ENCODE data around the gene PRELID3B. TPM values are rescaled to one million over a fixed set of nuclear protein-coding genes. Genes with fewer than 3 reads are reported as not detected.

PRELID3B gene
- total and polyA plus RNA-seq, 2 of the 13 experiments (the other 11 are each of a cell fraction or from before 2014, with no cell fraction given): 23.3 to 42.6 TPM

DNA sequence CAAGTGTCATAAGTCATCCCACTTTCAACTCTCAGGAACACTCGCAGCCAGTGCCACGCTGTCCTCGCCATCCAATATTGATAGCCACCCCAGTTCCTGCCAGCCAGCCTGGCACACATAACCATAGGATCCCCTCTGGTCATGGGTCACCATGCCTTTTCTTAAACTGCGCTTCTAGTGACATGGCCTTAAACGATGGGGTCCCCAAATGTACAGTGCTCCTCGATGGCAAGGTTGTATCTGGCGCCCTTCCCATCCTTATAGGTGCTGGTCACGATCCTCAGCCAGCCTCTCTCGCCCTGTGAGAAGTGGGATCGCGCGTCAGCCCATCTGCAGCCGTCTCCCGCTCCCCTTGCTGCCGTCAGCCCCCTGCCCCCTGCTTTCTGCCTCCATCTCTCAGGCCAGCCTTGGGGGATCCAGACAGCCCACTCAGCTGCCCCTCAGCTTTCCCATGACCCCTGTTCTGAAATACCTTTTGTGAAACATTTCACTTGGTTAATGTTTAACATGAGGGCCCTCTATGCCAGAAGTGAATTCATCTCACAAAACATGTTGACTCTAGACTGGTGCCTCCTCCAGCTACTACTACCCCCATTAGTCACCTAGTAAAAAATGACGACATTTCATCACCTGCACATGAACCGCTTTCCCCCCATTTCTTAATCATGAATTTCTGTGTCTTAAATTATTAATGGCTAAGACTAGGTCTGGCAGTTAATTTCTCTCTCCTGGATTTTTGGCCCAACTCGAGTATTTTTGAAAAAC is 46.9 kb downstream of the PRELID3B start (continued):
- TF ChIP-seq, protein P1, sequence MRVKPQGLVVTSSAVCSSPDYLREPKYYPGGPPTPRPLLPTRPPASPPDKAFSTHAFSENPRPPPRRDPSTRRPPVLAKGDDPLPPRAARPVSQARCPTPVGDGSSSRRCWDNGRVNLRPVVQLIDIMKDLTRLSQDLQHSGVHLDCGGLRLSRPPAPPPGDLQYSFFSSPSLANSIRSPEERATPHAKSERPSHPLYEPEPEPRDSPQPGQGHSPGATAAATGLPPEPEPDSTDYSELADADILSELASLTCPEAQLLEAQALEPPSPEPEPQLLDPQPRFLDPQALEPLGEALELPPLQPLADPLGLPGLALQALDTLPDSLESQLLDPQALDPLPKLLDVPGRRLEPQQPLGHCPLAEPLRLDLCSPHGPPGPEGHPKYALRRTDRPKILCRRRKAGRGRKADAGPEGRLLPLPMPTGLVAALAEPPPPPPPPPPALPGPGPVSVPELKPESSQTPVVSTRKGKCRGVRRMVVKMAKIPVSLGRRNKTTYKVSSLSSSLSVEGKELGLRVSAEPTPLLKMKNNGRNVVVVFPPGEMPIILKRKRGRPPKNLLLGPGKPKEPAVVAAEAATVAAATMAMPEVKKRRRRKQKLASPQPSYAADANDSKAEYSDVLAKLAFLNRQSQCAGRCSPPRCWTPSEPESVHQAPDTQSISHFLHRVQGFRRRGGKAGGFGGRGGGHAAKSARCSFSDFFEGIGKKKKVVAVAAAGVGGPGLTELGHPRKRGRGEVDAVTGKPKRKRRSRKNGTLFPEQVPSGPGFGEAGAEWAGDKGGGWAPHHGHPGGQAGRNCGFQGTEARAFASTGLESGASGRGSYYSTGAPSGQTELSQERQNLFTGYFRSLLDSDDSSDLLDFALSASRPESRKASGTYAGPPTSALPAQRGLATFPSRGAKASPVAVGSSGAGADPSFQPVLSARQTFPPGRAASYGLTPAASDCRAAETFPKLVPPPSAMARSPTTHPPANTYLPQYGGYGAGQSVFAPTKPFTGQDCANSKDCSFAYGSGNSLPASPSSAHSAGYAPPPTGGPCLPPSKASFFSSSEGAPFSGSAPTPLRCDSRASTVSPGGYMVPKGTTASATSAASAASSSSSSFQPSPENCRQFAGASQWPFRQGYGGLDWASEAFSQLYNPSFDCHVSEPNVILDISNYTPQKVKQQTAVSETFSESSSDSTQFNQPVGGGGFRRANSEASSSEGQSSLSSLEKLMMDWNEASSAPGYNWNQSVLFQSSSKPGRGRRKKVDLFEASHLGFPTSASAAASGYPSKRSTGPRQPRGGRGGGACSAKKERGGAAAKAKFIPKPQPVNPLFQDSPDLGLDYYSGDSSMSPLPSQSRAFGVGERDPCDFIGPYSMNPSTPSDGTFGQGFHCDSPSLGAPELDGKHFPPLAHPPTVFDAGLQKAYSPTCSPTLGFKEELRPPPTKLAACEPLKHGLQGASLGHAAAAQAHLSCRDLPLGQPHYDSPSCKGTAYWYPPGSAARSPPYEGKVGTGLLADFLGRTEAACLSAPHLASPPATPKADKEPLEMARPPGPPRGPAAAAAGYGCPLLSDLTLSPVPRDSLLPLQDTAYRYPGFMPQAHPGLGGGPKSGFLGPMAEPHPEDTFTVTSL (CRISPR knock-in tag; IDR thresholded peaks at IDR 0.05; ENCODE audit: borderline replicate concordance): peak; percentile 54; the same call in 1 of the 2 replicates
- TF ChIP-seq ZFP90 (CRISPR knock-in tag; IDR thresholded peaks at IDR 0.05; ENCODE audit: borderline replicate concordance) (0 out of 2 replicates have a peak, but pooled peaks have one; percentile 55), NR2F1 (CRISPR knock-in tag; IDR thresholded peaks at IDR 0.05) (peak in 1 of 2 experiments; percentile 12; a peak in 1 of 4 replicates), ZNF841 (CRISPR knock-in tag; IDR thresholded peaks at IDR 0.05; ENCODE audit: borderline replicate concordance) (no peak), ZNF747 (CRISPR knock-in tag; IDR thresholded peaks at IDR 0.05; ENCODE audit: borderline replicate concordance) (no peak), GATAD2A (CRISPR knock-in tag; IDR thresholded peaks at IDR 0.05) (peak; percentile 81; the same call in 1 of the 2 replicates), AGO2 (optimal IDR thresholded peaks at IDR 0.05; ENCODE audit: low read depth, low read length) (peak; percentile 49), ZNF180 (CRISPR knock-in tag; IDR thresholded peaks at IDR 0.05; ENCODE audit: borderline replicate concordance, low read depth) (no peak), ZFP1 (CRISPR knock-in tag; IDR thresholded peaks at IDR 0.05) (0 out of 2 replicates have a peak, but pooled peaks have one; percentile 29), ZNF501 (CRISPR knock-in tag; IDR thresholded peaks at IDR 0.05) (0 out of 2 replicates have a peak, but pooled peaks have one; percentile 39), GATA4 (IDR thresholded peaks at IDR 0.05; ENCODE audit: borderline replicate concordance, low read depth) (no peak), FIP1L1 (IDR thresholded peaks at IDR 0.05; ENCODE audit: borderline replicate concordance, insufficient read depth, low read depth, low read length) (0 out of 2 replicates have a peak, but pooled peaks have one; percentile 58), CREM (IDR thresholded peaks at IDR 0.05) (peak; percentile 68), CREM (CRISPR knock-in tag; IDR thresholded peaks at IDR 0.05) (no peak), FOXK2 (IDR thresholded peaks at IDR 0.05) (no peak), THAP11 (CRISPR knock-in tag; IDR thresholded peaks at IDR 0.05) (peak; percentile 54; the same call in 1 of the 2 replicates), ZNF672 (CRISPR knock-in tag; IDR thresholded peaks at IDR 0.05) (no peak)
- TF ChIP-seq, protein P2, sequence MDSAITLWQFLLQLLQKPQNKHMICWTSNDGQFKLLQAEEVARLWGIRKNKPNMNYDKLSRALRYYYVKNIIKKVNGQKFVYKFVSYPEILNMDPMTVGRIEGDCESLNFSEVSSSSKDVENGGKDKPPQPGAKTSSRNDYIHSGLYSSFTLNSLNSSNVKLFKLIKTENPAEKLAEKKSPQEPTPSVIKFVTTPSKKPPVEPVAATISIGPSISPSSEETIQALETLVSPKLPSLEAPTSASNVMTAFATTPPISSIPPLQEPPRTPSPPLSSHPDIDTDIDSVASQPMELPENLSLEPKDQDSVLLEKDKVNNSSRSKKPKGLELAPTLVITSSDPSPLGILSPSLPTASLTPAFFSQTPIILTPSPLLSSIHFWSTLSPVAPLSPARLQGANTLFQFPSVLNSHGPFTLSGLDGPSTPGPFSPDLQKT (CRISPR knock-in tag; IDR thresholded peaks at IDR 0.05; ENCODE audit: borderline replicate concordance): no peak
- TF ChIP-seq, protein P3, sequence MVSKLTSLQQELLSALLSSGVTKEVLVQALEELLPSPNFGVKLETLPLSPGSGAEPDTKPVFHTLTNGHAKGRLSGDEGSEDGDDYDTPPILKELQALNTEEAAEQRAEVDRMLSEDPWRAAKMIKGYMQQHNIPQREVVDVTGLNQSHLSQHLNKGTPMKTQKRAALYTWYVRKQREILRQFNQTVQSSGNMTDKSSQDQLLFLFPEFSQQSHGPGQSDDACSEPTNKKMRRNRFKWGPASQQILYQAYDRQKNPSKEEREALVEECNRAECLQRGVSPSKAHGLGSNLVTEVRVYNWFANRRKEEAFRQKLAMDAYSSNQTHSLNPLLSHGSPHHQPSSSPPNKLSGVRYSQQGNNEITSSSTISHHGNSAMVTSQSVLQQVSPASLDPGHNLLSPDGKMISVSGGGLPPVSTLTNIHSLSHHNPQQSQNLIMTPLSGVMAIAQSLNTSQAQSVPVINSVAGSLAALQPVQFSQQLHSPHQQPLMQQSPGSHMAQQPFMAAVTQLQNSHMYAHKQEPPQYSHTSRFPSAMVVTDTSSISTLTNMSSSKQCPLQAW (CRISPR knock-in tag; IDR thresholded peaks at IDR 0.05): peak; percentile 98

Data from HepG2 (cell line).